ENCODE results near the gene CCDC57.

DNA sequence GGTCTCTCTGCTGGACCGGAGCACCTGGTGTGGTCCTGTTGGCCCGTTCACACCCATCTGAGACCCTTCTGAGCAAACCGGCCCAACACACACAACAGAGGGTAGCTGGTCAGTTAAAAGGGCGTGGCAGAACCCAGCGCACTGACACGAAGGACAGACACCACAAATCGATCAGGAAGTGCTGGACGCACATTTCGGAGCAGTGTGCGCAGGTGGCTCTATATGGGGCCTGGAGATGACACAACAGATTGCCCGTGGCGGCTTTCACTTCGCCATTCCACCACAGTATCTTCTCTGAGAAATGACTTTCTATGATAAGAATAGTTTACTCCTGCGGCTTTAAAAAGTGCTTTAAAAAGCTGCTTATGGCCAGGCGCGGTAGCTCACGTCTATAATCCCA lies 12.5 kb downstream of the CCDC57 start:
- TF ChIP-seq GATA2 (IDR thresholded peaks at IDR 0.05; ENCODE audit: low read depth, low read length), result no peak
- TF ChIP-seq GATA3 (IDR thresholded peaks at IDR 0.05; ENCODE audit: low read depth, low read length), result no peak
